Hepatocyte (in vitro differentiated cells): Measurements from ENCODE around the gene LBHD1.

ENCODE experiments used
- EZH2 ChIP-seq: fragments of 200-600 bp; sonication (generic); IDR thresholded peaks from 2 replicates; pipeline ENCODE4 v1.6.1; 2016; ENCODE audit warnings: antibody characterized with exemption, mild to moderate bottlenecking, borderline replicate concordance
- EZH2phosphoT487 ChIP-seq: fragments of 200-600 bp; sonication (generic); IDR thresholded peaks from one replicate; pipeline ENCODE4 v1.6.1; 2018; ENCODE audit warnings: antibody characterized with exemption, mild to moderate bottlenecking, low read depth, moderate library complexity; ENCODE audit not compliant: unreplicated experiment, severe bottlenecking
- TF ChIP-seq, protein P1 (sequence below): fragments of 200-600 bp; sonication (generic); IDR thresholded peaks from 2 replicates; pipeline ENCODE4 v1.5.1; 2016; ENCODE audit warnings: antibody characterized with exemption, mild to moderate bottlenecking; ENCODE audit not compliant: poor library complexity

DNA sequence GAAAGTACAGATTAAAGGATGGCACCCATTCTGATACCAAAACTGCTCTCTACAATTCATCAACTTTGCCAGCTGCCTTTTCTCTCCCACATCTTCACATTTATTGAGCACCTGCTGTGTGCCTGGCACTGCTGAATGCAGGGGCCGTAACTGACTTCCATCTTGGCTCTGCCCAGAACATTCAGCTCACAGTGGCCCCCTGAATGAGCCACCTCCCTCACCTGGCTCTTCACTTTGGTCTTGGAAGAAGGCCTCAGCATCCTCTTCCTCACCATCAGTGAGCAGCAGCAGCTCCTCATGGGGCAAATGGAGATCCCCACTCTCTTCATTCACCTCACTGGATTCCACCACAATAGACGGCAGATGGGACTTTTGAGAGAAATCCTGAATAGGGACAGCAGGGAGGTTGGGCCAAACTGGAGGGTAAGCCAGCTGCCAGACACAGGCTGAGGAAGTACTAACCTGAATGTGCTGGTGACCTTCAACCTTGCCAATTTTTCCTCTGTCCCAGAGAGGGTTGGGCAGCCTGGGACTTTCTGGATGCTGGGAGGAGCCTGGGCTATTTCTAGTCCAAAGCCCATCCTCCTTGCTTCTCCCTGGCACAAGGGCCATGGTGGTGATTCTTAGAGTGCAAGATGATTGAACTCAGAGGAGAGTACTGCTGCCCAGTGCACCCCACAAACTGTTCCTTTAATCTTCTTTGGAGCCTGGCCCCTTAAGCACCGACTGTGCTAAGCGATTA lies 2.5 kb downstream of the LBHD1 start:
- TF ChIP-seq EZH2phosphoT487, result no peak
- no peak for TF ChIP-seq EZH2
- TF ChIP-seq, protein P1, sequence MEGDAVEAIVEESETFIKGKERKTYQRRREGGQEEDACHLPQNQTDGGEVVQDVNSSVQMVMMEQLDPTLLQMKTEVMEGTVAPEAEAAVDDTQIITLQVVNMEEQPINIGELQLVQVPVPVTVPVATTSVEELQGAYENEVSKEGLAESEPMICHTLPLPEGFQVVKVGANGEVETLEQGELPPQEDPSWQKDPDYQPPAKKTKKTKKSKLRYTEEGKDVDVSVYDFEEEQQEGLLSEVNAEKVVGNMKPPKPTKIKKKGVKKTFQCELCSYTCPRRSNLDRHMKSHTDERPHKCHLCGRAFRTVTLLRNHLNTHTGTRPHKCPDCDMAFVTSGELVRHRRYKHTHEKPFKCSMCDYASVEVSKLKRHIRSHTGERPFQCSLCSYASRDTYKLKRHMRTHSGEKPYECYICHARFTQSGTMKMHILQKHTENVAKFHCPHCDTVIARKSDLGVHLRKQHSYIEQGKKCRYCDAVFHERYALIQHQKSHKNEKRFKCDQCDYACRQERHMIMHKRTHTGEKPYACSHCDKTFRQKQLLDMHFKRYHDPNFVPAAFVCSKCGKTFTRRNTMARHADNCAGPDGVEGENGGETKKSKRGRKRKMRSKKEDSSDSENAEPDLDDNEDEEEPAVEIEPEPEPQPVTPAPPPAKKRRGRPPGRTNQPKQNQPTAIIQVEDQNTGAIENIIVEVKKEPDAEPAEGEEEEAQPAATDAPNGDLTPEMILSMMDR, result no peak
